Type B pancreatic cell (in vitro differentiated cells): ENCODE results near the gene SETD1A. TPM values are rescaled to one million over a fixed set of nuclear protein-coding genes. Genes with fewer than 3 reads are reported as not detected.

Experiments used
- DNase-seq: peaks from one replicate; pipeline ENCODE4 v3.0.0; 2021; ENCODE audit warnings: mixed read lengths; ENCODE audit not compliant: unreplicated experiment; ENCODE audit errors: extremely low spot score
- H3K27ac Mint-ChIP-seq: 2 replicates; pipeline ENCODE4 v1.8.0; 2021; ENCODE audit warnings: mild to moderate bottlenecking, mixed read lengths
- H3K27me3 Mint-ChIP-seq: 2 replicates; pipeline ENCODE4 v1.8.0; 2021; ENCODE audit warnings: mixed read lengths
- H3K36me3 Mint-ChIP-seq: 2 replicates; pipeline ENCODE4 v1.8.0; 2021; ENCODE audit warnings: mixed read lengths
- H3K4me1 Mint-ChIP-seq: one replicate; pipeline ENCODE4 v1.8.0; 2021; ENCODE audit warnings: mixed read lengths; ENCODE audit not compliant: unreplicated experiment
- H3K4me3 Mint-ChIP-seq: 2 replicates; pipeline ENCODE4 v1.8.0; 2021; ENCODE audit warnings: mild to moderate bottlenecking, mixed read lengths
- H3K9me3 Mint-ChIP-seq: 2 replicates; pipeline ENCODE4 v1.8.0; 2021; ENCODE audit warnings: mixed read lengths
- total RNA-seq: library from RNA; stranded (reverse); gene quantifications from 2 replicates; pipeline ENCODE4 v1.2.1, GENCODE V29; 2021; ENCODE audit warnings: low replicate concordance
- TF ChIP-seq, protein P1 (sequence below): fragments of 200-600 bp; sonication (generic); conservative IDR thresholded peaks from 2 replicates; pipeline ENCODE4 v1.5.0; 2021; ENCODE audit warnings: antibody characterized with exemption, mild to moderate bottlenecking

SETD1A gene
- total RNA-seq, 1 donor from 2014 or later: 25.0 TPM

DNA sequence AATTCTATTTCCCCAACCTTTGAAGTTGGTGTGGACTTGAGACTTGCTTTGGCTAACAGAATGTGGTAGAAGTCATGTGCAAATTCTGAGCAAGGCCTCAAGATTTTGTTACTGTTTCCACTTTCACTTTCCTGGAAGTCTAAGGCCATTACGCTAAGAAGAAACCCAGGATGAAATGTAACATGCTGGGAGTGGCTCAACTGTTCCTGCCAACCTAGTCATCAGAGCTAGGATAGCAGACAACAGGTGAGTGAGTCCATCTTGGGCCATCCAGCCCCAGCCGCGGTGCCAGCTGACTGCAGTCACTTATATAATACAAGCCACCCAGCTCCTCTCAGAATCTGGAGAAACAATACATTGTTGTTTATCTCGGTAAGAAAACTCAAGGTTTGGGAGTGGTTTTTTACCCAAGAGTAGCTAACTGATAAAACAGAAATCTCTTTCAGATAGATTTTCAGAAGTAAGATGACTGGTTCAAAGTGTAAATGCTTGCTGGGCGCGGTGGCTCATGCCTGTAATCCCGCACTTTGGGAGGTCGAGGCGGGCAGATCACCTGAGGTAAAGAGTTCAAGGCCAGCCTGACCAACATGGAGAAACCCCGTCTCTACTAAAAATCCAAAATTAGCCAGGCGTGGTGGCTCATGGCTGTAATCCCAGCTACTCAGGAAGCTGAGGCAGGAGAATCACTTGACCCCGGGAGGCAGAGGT is 65.1 kb downstream of the SETD1A start:
- H3K4me3 Mint-ChIP-seq: no peak overlapping the region
- H3K36me3 Mint-ChIP-seq: no peaks in the 10 kb centered on the region
- H3K27me3 Mint-ChIP-seq: no peaks in the 10 kb centered on the region
- H3K9me3 Mint-ChIP-seq: no peaks in the 10 kb centered on the region
- no peaks in the 10 kb centered on the region for H3K4me1 Mint-ChIP-seq
- H3K27ac Mint-ChIP-seq: no peak overlapping the region
- no peak for DNase-seq
- TF ChIP-seq, protein P1, sequence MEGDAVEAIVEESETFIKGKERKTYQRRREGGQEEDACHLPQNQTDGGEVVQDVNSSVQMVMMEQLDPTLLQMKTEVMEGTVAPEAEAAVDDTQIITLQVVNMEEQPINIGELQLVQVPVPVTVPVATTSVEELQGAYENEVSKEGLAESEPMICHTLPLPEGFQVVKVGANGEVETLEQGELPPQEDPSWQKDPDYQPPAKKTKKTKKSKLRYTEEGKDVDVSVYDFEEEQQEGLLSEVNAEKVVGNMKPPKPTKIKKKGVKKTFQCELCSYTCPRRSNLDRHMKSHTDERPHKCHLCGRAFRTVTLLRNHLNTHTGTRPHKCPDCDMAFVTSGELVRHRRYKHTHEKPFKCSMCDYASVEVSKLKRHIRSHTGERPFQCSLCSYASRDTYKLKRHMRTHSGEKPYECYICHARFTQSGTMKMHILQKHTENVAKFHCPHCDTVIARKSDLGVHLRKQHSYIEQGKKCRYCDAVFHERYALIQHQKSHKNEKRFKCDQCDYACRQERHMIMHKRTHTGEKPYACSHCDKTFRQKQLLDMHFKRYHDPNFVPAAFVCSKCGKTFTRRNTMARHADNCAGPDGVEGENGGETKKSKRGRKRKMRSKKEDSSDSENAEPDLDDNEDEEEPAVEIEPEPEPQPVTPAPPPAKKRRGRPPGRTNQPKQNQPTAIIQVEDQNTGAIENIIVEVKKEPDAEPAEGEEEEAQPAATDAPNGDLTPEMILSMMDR: no peak

DNA sequence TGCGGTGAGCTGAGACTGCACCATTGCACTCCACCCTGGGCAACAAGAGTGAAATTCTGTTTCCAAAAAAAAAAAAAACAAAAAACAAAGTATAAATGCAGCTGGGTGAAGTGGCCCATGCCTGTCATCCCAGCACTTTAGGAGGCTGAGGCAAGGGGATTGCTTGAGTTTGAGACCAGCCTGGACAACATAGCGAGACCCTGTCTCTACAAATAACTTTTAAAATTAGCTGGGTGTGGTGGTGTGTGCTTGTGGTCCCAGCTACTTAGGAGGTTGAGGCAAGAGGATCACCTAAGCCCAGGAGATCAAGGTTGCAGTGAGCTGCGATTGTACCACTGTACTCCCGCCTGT is 65.7 kb downstream of the SETD1A start:
- TF ChIP-seq, protein P1: no peak
- no peaks in the 10 kb centered on the region for H3K9me3 Mint-ChIP-seq
- no peak overlapping the region for H3K4me3 Mint-ChIP-seq
- no peak for DNase-seq
- no peaks in the 10 kb centered on the region for H3K36me3 Mint-ChIP-seq
- no peaks in the 10 kb centered on the region for H3K27me3 Mint-ChIP-seq
- no peaks in the 10 kb centered on the region for H3K4me1 Mint-ChIP-seq
- H3K27ac Mint-ChIP-seq: no peak overlapping the region

DNA sequence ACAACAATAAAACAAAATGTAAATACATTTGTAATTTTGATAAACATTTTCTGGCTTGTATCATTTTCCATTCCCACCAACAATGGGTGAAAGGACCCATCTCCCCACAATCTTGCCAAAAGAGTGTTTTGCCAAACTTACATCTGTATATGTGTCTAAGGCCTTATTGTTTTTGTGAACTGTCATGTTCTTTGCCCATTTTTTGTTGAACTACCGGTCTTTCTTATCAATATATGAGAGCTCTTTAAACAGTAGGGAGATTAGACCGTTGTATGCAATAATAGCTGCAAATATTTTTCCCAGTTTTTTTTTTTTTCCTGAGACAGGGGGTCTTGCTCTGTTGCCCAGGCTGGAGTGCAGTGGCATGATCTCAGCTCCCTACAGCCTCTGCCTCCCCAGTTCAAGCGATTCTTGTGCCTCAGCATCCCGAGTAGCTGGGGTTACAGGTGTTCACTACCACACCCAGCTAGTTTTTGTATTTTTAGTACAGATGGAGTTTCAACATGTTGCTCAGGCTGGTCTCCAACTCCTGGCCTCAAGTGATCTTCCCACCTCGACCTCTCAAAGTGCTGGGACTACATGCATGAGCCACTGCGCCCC is 66.2 kb downstream of the SETD1A start:
- TF ChIP-seq, protein P1: no peak

DNA sequence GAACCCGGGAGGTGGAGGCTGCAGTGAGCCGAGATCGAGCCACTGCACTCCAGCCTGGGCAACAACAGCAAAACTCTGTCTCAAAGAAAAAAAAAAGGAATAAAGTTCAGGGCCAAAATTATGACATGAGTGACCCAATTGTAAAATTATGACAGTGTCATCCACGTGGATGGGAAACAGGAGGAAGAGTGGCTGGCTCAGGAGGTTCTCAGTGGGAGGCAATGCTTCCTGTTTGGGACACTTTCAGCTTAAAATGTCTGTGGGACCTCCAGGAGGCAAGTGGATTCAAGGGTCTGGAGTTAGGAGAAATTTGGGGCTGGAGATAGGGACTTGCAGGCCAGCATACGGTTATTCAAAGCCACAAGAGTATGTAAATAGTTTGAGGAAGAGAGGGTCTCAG is 67.8 kb downstream of the SETD1A start:
- no peak overlapping the region for H3K4me3 Mint-ChIP-seq
- TF ChIP-seq, protein P1: no peak
- H3K27me3 Mint-ChIP-seq: no peaks in the 10 kb centered on the region
- H3K27ac Mint-ChIP-seq: no peak overlapping the region
- H3K4me1 Mint-ChIP-seq: no peaks in the 10 kb centered on the region
- H3K36me3 Mint-ChIP-seq: no peaks in the 10 kb centered on the region
- DNase-seq: no peak
- no peaks in the 10 kb centered on the region for H3K9me3 Mint-ChIP-seq

More for the DNA sequence above, 66.2 kb downstream of the SETD1A start:
- Mint-ChIP-seq H3K9me3 (no peaks in the 10 kb centered on the region), H3K27me3 (no peaks in the 10 kb centered on the region), H3K4me1 (no peaks in the 10 kb centered on the region), H3K27ac (no peak overlapping the region), H3K4me3 (no peak overlapping the region), H3K36me3 (no peaks in the 10 kb centered on the region)
- DNase-seq: no peak

DNA sequence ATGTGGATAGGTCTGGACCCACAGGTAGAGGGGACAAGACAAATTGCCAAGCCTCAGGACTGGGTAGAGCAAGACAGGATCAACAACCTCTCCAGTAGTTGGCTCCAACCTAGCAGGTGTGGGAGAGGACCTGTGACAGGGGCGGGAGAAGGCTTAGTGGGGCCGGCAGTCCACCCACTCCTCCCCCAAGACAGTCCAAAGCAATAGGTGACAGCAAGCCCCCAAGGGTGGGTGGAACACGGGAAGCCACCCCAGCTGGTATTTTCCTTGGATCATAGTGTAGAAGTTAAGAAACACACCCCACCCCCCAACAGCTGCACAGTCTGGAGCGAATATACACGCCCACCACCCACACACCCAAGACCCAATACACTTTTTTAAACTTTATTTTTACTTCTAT is 71.7 kb downstream of the SETD1A start:
- Mint-ChIP-seq H3K4me1 (no peaks in the 10 kb centered on the region), H3K9me3 (no peaks in the 10 kb centered on the region), H3K36me3 (no peaks in the 10 kb centered on the region), H3K27me3 (no peaks in the 10 kb centered on the region), H3K27ac (no peak overlapping the region), H3K4me3 (no peak overlapping the region)
- TF ChIP-seq, protein P1: no peak
- no peak for DNase-seq
